ENCODE results near the gene NUP210.

- TF ChIP-seq POLR2A (IDR thresholded peaks at IDR 0.05): no peak
- TF ChIP-seq CTCF (IDR thresholded peaks at IDR 0.05): no peak
Observed at GRCh38 chr3:13380971-13381370, 39.2 kb downstream of the NUP210 start.

Measured in lower leg skin (tissue), 3 donors.